HG03432 (cell line): ENCODE data around the gene HOXB9.

Source experiments
- ATAC-seq: cut with Tn5 transposase; IDR thresholded peaks from one replicate; pipeline ENCODE4 v1.9.1; 2021; ENCODE audit warnings: mild to moderate bottlenecking, moderate library complexity; ENCODE audit not compliant: unreplicated experiment

Gene HOXB9

GRCh38 chr17:48588528-48588927 lies 37.6 kb downstream of the HOXB9 start:
- ATAC-seq: no peak

GRCh38 chr17:48588074-48588415 lies 38.1 kb downstream of the HOXB9 start:
- ATAC-seq: no peak

- ATAC-seq: no peak
These were observed 38.7 kb downstream of the HOXB9 start for GRCh38 chr17:48587276-48588073.

GRCh38 chr17:48586355-48587258 lies 39.6 kb downstream of the HOXB9 start:
- no peak for ATAC-seq

GRCh38 chr17:48584223-48584741 lies 41.9 kb downstream of the HOXB9 start:
- no peak for ATAC-seq

GRCh38 chr17:48583708-48584222 lies 42.4 kb downstream of the HOXB9 start:
- no peak for ATAC-seq

GRCh38 chr17:48582750-48583069 lies 43.4 kb downstream of the HOXB9 start:
- ATAC-seq: no peak

- ATAC-seq: no peak
These were observed 46.2 kb downstream of the HOXB9 start for GRCh38 chr17:48579760-48580554.

GRCh38 chr17:48579471-48579759 lies 46.7 kb downstream of the HOXB9 start:
- no peak for ATAC-seq

- ATAC-seq: peak; percentile 34
These were observed 47.3 kb downstream of the HOXB9 start for GRCh38 chr17:48578616-48579470.

- ATAC-seq: peak; percentile 42
These were observed 48.1 kb downstream of the HOXB9 start, which contains the start of gene HOXB4 for GRCh38 chr17:48577946-48578615. Gene HOXB4 (minus strand): TSS chr17:48578350. CDS start chr17:48578319, 31 bp downstream.

- no peak for ATAC-seq
These were observed 48.7 kb downstream of the HOXB9 start for GRCh38 chr17:48577330-48577945.

- no peak for ATAC-seq
These were observed 49.5 kb downstream of the HOXB9 start for GRCh38 chr17:48576479-48577309.

GRCh38 chr17:48575673-48576478 lies 50.3 kb downstream of the HOXB9 start:
- no peak for ATAC-seq

GRCh38 chr17:48575066-48575582 lies 51.0 kb downstream of the HOXB9 start:
- no peak for ATAC-seq

- ATAC-seq: no peak
These were observed 51.6 kb downstream of the HOXB9 start for GRCh38 chr17:48574505-48575065.
